GM12864 (cell line): ENCODE results near the gene S100A13.

Source experiments
- DNase-seq: peaks from one replicate; pipeline ENCODE4 v3.0.0-alpha.2; 2011; ENCODE audit warnings: low read depth
- H3K4me3 ChIP-seq: 2 replicates; pipeline ENCODE4 v1.5.1; 2011; ENCODE audit warnings: mild to moderate bottlenecking, low read depth, low read length, control low read depth
- TF ChIP-seq, protein P1 (sequence below): IDR thresholded peaks from 2 replicates; pipeline ENCODE4 v1.5.1; 2011; ENCODE audit warnings: low read depth, mild to moderate bottlenecking, moderate library complexity, low read length, control low read depth, inconsistent platforms; ENCODE audit errors: missing control alignments

S100A13 gene

DNA sequence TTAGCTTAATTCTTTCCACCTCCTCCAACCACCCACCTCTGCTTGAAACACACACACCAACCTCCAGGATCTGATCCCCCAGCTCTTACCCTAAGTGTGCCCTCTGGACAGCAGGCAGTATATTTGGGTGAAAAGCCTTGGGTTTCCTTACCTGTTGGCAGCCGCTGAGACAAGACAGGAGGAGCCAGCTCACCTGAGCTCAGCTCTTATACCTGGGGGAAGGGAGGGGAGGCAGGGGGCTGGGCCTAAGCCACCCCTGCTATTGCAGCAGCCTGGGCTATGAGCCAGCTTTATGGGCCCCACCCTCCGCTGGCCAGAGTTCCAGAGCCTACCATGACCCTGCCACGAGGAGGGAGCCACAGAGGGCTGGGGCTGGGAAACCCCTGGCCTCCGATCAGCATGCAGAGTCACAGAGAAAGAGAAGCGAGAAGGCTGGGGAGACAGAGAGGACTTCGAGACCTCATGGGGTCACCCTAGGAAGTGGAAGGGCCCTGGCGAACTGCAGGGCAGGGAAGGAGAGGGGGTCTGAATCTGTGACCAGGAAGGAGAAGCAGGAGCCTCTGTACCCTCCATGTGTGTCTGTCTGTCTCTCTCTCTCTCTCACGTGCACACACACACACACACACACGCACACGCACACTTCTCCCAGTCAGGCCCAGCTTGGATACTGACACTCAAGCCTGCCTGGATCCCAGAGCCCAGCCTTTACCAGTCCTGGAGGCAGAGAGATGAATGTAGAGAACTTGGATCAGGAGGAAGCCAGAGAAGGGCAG lies 11.0 kb downstream of the S100A13 start, which contains the start of gene S100A14:
Gene S100A14, minus strand, starts transcription at position 182 of the 773 bp plus-strand sequence. CDS start 467 bp downstream, outside the sequence.
- no peak within 1 kb of the TSS for H3K4me3 ChIP-seq
- TF ChIP-seq, protein P1, sequence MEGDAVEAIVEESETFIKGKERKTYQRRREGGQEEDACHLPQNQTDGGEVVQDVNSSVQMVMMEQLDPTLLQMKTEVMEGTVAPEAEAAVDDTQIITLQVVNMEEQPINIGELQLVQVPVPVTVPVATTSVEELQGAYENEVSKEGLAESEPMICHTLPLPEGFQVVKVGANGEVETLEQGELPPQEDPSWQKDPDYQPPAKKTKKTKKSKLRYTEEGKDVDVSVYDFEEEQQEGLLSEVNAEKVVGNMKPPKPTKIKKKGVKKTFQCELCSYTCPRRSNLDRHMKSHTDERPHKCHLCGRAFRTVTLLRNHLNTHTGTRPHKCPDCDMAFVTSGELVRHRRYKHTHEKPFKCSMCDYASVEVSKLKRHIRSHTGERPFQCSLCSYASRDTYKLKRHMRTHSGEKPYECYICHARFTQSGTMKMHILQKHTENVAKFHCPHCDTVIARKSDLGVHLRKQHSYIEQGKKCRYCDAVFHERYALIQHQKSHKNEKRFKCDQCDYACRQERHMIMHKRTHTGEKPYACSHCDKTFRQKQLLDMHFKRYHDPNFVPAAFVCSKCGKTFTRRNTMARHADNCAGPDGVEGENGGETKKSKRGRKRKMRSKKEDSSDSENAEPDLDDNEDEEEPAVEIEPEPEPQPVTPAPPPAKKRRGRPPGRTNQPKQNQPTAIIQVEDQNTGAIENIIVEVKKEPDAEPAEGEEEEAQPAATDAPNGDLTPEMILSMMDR, result no peak
- DNase-seq, result no peak

DNA sequence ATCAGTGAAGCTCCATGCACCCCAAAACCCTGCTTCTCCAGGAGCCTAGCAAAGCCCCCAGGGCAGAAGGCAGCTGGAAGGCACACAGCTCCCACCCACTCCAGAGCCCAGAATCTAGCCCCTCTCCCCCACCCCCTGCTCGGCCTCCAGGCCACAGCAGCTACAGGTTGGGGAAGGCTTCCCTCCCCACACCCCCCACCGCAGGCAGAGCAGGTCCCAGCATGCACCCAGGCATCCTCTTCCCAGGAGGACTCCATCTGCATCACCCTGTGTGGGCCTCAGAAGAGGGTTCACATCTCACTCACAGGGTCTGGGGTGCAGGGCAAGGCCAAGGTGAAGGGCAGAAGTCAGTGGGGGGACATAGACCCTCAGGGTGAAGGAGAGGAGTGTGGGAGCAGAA lies 11.9 kb downstream of the S100A13 start:
- TF ChIP-seq, protein P1, result no peak
- H3K4me3 ChIP-seq, result no peak overlapping the region
- no peak for DNase-seq

DNA sequence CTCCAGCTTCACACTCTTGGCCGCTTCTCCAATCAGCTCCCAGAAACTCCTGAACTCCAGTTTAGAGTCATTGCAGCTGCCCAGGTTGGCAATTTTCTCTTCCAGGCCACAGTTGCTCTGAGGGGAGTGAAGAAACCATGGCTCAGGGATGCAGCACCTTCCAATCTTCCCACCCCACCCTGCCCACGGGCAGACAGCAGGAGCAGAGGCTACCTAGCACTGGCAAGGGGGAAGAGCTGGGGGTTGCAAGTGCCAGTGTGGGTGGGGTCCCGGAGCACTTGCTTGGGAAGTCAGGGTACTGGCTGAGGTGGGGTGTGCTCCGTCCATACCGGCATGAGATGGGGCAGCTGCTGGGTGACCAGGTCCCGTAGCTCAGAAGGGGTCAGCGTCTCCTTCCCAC lies 12.4 kb downstream of the S100A13 start:
- TF ChIP-seq, protein P1, result no peak
- DNase-seq, result no peak
- H3K4me3 ChIP-seq, result no peak overlapping the region

DNA sequence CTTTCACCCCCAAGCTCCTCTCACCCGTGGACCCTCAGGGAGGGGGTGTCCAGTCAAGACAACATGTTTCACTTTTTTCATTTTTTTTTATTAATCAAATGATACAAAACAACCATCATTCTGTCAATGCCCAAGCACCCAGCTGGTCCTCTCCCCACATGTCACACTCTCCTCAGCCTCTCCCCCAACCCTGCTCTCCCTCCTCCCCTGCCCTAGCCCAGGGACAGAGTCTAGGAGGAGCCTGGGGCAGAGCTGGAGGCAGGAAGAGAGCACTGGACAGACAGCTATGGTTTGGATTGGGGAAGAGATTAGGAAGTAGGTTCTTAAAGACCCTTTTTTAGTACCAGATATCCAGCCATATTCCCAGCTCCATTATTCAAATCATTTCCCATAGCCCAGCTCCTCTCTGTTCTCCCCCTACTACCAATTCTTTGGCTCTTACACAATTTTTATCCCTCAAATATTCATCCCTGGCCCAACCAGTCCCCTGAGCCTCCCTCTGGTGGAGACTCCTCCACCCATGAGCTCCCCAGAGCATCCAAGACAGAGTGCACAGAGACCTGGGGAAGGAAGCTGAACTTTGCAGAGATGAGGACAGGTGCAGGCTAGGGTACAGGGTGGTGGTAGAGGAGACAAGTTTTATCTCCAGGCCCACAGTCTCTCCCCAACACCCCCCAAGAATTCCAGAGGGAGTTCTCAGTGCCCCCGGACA lies 13.0 kb downstream of the S100A13 start:
- H3K4me3 ChIP-seq, result no peak overlapping the region
- no peak for DNase-seq
- TF ChIP-seq, protein P1, result no peak

DNA sequence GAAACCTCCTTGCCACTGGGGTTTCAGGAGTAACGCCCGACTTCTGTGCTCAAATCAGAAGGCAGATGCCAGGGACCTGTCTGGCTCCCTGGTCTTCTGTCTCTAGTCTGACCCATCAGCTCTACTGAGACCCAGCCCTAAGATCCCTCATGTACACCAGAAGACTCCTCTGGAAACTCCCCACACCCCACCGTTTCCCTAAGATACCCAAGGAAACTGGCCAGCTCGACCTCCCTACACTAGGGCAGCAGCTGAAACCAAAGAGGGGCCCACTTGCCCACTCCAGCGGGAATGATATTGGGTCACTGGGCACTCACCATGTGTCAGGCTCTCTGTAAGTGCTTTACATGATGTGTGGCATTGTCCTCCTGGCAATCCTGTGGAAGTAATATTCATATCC lies 13.9 kb downstream of the S100A13 start:
- no peak for DNase-seq
- TF ChIP-seq, protein P1, result no peak
- H3K4me3 ChIP-seq, result no peak overlapping the region

DNA sequence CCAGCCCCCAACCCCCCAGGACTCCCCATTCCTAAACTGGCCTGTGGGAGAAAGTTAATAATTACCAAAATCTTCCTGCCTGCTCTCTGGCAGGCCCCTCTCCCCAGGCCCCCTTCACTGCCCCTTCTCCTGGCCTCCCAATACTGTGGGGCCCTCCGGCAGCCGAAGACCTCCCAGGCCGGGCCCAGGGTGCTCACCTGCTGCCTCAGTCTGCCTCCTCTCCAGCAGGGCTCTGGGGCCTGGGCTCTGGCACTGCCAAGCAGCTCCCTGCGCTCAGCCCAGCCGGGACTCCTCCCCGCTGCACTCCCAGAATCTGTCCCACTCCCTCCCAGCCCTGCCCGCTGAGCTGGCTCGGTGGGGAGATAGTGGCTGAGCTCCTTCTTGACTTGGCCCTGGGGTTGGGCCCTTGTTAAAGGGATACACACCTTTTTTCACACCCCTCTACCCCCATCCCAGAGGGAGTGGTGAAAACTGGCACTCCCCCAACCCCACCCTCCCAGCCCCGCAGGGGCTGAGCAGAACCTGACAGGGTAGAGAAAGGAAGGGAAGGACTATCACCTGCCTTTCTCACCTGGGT lies 14.5 kb downstream of the S100A13 start, which contains the start of gene S100A16:
Gene S100A16, minus strand, starts transcription at position 383 of the 577 bp plus-strand sequence. CDS start 4,986 bp downstream, outside the sequence.
- no peak within 1 kb of the TSS for H3K4me3 ChIP-seq
- DNase-seq, result no peak
- TF ChIP-seq, protein P1, result no peak
